Osteoblast (primary cell): Measurements from ENCODE around the gene BAIAP2L1. TPM values are rescaled to one million over a fixed set of nuclear protein-coding genes. Genes with fewer than 3 reads are reported as not detected.

Source experiments
- DNase-seq: peaks from one replicate; pipeline ENCODE4 v3.0.0; 2011; ENCODE audit warnings: low spot score, mixed read lengths; ENCODE audit not compliant: insufficient read length; ENCODE audit errors: missing footprints
- H2AFZ ChIP-seq: 2 replicates; pipeline ENCODE4 v1.6.0; 2011; ENCODE audit warnings: mild to moderate bottlenecking, low read length
- H3K27ac ChIP-seq: 2 replicates; pipeline ENCODE4 v1.5.1; 2011; ENCODE audit warnings: mild to moderate bottlenecking, low read depth, low read length, moderate library complexity
- H3K27me3 ChIP-seq: 2 replicates; pipeline ENCODE4 v1.6.0; 2012; ENCODE audit warnings: mild to moderate bottlenecking, control low read depth, inconsistent platforms, low read length, moderate library complexity; ENCODE audit not compliant: insufficient read depth
- H3K36me3 ChIP-seq: 2 replicates; pipeline ENCODE4 v1.5.1; 2011; ENCODE audit warnings: mild to moderate bottlenecking, low read length, control low read depth, moderate library complexity; ENCODE audit not compliant: insufficient read depth
- H3K4me1 ChIP-seq: 2 replicates; pipeline ENCODE4 v1.5.1; 2011; ENCODE audit warnings: mild to moderate bottlenecking, low read length, control low read depth, moderate library complexity; ENCODE audit not compliant: insufficient read depth
- H3K4me2 ChIP-seq: 2 replicates; pipeline ENCODE4 v1.6.0; 2011; ENCODE audit warnings: mild to moderate bottlenecking, low read length; ENCODE audit not compliant: insufficient read depth
- H3K4me3 ChIP-seq: fragments of 200-600 bp; sonication (generic); 3 replicates; pipeline ENCODE4 v1.5.1; 2012; ENCODE audit warnings: mild to moderate bottlenecking, low read length, inconsistent platforms; ENCODE audit not compliant: insufficient read depth
- H3K79me2 ChIP-seq: 2 replicates; pipeline ENCODE4 v1.6.0; 2012; ENCODE audit warnings: mild to moderate bottlenecking, low read length, control low read depth, inconsistent platforms; ENCODE audit not compliant: insufficient read depth
- H3K9me3 ChIP-seq: 2 replicates; pipeline ENCODE4 v1.5.1; 2011; ENCODE audit warnings: low read depth, low read length, control low read depth
- H4K20me1 ChIP-seq: 2 replicates; pipeline ENCODE4 v1.6.0; 2012; ENCODE audit warnings: mild to moderate bottlenecking, low read length, control low read depth; ENCODE audit not compliant: insufficient read depth
- total RNA-seq: library from RNA; depleted of rRNA; stranded (reverse); fragments of >200 nt; gene quantifications from 2 replicates; pipeline ENCODE4 v1.2.3, GENCODE V29; 2012
- TF ChIP-seq, protein P1 (sequence below): IDR thresholded peaks from 2 replicates; pipeline ENCODE4 v1.5.1; 2011; ENCODE audit warnings: mild to moderate bottlenecking, low read depth, low read length, moderate library complexity; ENCODE audit errors: extremely low read depth

BAIAP2L1 gene
- total RNA-seq, 1 donor, result 10.5 TPM

DNA sequence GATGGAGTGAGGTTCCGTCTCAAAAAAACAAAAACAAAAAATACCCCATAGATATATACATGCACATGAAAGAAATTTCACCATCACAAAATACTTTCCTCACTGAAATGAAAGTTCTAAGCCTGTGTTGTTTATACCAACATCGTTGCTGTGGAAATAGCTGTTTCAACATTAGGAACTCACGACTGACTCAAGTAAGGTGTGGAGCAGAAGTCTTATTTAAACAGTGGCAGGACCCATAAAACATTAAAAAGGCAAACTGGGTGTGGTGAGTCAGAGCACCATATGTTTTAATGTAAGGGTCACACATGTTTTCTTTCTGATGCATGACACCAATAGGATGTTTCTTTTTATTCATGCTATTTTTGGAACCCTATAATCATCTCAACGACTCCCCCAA, 48.3 kb downstream of the BAIAP2L1 start:
- H4K20me1 ChIP-seq, result no peaks in the 10 kb centered on the region
- H3K27ac ChIP-seq, result peak overlapping the region; percentile 57
- H2AFZ ChIP-seq, result peak overlapping the region; percentile 39
- H3K4me2 ChIP-seq, result peak overlapping the region; percentile 62
- H3K79me2 ChIP-seq, result no peaks in the 10 kb centered on the region
- H3K36me3 ChIP-seq, result no peaks in the 10 kb centered on the region
- peaks cover 36% of the 10 kb centered on the region for H3K4me1 ChIP-seq
- peak; percentile 92 for DNase-seq
- no peaks in the 10 kb centered on the region for H3K27me3 ChIP-seq
- H3K4me3 ChIP-seq, result peak overlapping the region; percentile 8
- peaks cover 2% of the 10 kb centered on the region for H3K9me3 ChIP-seq
- TF ChIP-seq, protein P1, sequence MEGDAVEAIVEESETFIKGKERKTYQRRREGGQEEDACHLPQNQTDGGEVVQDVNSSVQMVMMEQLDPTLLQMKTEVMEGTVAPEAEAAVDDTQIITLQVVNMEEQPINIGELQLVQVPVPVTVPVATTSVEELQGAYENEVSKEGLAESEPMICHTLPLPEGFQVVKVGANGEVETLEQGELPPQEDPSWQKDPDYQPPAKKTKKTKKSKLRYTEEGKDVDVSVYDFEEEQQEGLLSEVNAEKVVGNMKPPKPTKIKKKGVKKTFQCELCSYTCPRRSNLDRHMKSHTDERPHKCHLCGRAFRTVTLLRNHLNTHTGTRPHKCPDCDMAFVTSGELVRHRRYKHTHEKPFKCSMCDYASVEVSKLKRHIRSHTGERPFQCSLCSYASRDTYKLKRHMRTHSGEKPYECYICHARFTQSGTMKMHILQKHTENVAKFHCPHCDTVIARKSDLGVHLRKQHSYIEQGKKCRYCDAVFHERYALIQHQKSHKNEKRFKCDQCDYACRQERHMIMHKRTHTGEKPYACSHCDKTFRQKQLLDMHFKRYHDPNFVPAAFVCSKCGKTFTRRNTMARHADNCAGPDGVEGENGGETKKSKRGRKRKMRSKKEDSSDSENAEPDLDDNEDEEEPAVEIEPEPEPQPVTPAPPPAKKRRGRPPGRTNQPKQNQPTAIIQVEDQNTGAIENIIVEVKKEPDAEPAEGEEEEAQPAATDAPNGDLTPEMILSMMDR, result no peak

DNA sequence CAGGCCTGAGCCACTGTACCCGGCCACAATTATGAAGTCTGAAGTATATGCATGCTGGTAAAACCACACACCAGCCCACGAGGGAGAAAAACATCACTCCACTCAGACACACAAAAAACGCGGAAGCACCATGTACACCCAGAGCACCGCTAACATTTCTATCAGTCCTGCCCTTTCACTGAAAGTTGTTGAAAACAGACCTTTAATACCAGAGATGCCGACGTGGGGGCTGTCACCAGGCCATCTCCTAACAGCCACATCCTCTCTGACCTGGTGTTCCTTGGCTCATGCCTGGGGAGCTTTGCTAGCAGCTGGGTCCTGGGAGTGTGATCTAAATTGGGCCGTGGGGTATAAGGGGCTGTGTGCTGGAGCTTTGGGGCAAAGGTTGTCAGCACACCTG, 49.8 kb downstream of the BAIAP2L1 start:
- H3K4me2 ChIP-seq, result no peak overlapping the region
- H3K36me3 ChIP-seq, result no peaks in the 10 kb centered on the region
- no peak overlapping the region for H3K4me3 ChIP-seq
- peaks cover 33% of the 10 kb centered on the region for H3K4me1 ChIP-seq
- no peak overlapping the region for H3K27ac ChIP-seq
- no peaks in the 10 kb centered on the region for H3K79me2 ChIP-seq
- no peak overlapping the region for H2AFZ ChIP-seq
- TF ChIP-seq, protein P1, result no peak
- no peaks in the 10 kb centered on the region for H4K20me1 ChIP-seq
- H3K9me3 ChIP-seq, result peaks cover 2% of the 10 kb centered on the region
- no peaks in the 10 kb centered on the region for H3K27me3 ChIP-seq
- DNase-seq, result no peak

DNA sequence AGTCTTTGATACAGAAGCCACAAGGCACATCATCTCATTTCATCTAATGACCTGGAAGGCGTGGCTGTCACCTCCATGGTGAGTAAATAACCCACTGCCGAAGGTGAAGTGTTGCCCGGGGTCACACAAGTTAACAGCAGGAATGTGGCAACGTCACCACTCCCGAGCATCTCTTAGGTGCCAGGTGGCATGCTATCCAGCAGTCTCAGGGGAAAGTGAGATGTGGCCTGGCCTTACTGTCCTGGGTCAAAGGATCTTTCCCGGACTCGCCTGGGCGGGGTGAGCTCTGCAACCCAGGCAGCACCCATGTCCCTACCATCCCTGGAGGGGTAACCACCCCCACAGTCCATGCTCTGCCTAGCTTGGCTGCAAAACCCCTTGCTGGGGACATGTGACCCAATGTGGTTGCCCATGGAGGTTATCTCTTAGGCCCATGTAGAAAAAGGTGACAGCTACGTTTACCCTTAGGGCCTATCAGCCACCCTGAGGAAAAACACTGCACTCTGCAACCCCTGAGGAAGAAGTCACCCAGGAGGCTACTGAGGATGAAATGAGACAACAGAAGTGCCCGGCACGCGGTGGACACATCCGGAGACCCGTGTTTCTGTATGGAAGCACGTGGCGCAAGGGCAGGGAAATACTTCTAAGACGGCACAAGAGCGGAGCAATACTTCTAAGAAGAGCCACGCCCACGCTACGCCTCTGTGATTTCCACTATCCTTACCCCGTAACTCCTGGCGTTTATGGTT, 52.0 kb downstream of the BAIAP2L1 start:
- H3K79me2 ChIP-seq, result no peaks in the 10 kb centered on the region
- TF ChIP-seq, protein P1, result no peak

DNA sequence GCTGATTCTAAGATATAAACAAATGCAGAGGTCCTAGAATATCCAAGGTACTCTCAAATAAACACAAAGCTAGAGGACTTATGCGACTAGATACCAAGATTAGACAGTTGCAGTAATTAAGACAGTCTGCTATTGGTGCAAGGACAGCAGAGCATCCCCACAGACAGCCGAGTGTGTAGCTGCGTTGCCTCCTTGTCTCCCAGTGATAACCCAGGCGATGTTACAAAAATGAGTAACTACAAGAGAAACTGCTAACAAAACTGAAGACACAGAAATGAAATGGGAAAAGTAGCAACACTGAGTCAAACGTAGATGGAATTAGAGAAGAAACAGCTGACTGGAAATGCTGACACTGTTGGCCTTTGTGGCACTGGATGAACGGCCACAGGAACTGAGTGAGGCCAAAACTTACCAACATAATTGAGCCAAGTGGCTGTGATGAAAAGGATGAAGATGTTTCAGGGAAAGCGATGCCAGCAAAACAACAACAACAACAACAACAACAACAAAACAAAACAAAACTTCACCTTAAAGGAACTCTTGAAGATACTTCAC, 54.3 kb downstream of the BAIAP2L1 start:
- H3K27ac ChIP-seq, result no peak overlapping the region
- H3K36me3 ChIP-seq, result no peaks in the 10 kb centered on the region
- no peak overlapping the region for H3K4me3 ChIP-seq
- H3K27me3 ChIP-seq, result no peaks in the 10 kb centered on the region
- H3K9me3 ChIP-seq, result peaks cover 2% of the 10 kb centered on the region
- H2AFZ ChIP-seq, result peak overlapping the region; percentile 0
- DNase-seq, result no peak
- H3K4me1 ChIP-seq, result peaks cover under 1% of the 10 kb centered on the region
- no peak overlapping the region for H3K4me2 ChIP-seq
- no peaks in the 10 kb centered on the region for H4K20me1 ChIP-seq
- no peaks in the 10 kb centered on the region for H3K79me2 ChIP-seq
- TF ChIP-seq, protein P1, result no peak

More for the DNA sequence above, 52.0 kb downstream of the BAIAP2L1 start:
- Histone ChIP-seq H3K4me3 (no peak overlapping the region), H4K20me1 (no peaks in the 10 kb centered on the region), H3K27ac (no peak overlapping the region), H3K4me2 (no peak overlapping the region), H3K36me3 (no peaks in the 10 kb centered on the region), H3K9me3 (peaks cover 2% of the 10 kb centered on the region), H2AFZ (no peak overlapping the region), H3K27me3 (no peaks in the 10 kb centered on the region), H3K4me1 (peaks cover 10% of the 10 kb centered on the region)
- no peak for DNase-seq
